Anterior cingulate cortex (tissue), 58 donors: ENCODE results near the gene ECE1.
A peak's percentile ranks its signal among the peaks of the same experiment; 100 is the strongest.
"Not testable (repeated sequence)": the region's sequence is repeated elsewhere in the genome, so short reads cannot be mapped to it uniquely, and the experiment has no call there.

Experiments
- DNase-seq, 58 donors: peaks; one replicate each; lab custom pipeline; 2025; lab: John Stamatoyannopoulos, UW

ECE1 gene

GRCh38 chr1:21237446-21238088 is 52.7 kb downstream of the ECE1 start:
- no peak for DNase-seq

GRCh38 chr1:21236178-21236577 is 54.1 kb downstream of the ECE1 start:
- DNase-seq, result no peak

GRCh38 chr1:21234779-21235178 is 55.5 kb downstream of the ECE1 start:
- no peak for DNase-seq

GRCh38 chr1:21233490-21233889 is 56.8 kb downstream of the ECE1 start:
- no peak for DNase-seq

GRCh38 chr1:21232044-21232443 is 58.2 kb downstream of the ECE1 start:
- DNase-seq, result peak in 21 of 58 donors; percentile 6 to 65 (median 20)

GRCh38 chr1:21229246-21230000 is 60.8 kb downstream of the ECE1 start:
- no peak for DNase-seq

- DNase-seq, result not testable (repeated sequence)
These were observed 62.0 kb downstream of the ECE1 start for GRCh38 chr1:21228224-21228623.

- no peak for DNase-seq
These were observed 65.2 kb downstream of the ECE1 start for GRCh38 chr1:21225065-21225464.

- peak in 23 of 58 donors; percentile 1 to 70 (median 17) for DNase-seq
These were observed 69.4 kb downstream of the ECE1 start for GRCh38 chr1:21220815-21221214.

GRCh38 chr1:21219674-21220073 is 70.6 kb downstream of the ECE1 start:
- DNase-seq, result no peak

GRCh38 chr1:21217812-21218596 is 72.3 kb downstream of the ECE1 start:
- peak in 24 of 58 donors; percentile 3 to 56 (median 22) for DNase-seq

- DNase-seq, result peak in 16 of 58 donors; percentile 2 to 57 (median 14)
These were observed 73.1 kb downstream of the ECE1 start for GRCh38 chr1:21216835-21217811.

- DNase-seq, result no peak
These were observed 78.1 kb downstream of the ECE1 start for GRCh38 chr1:21212126-21212525.

GRCh38 chr1:21208137-21208700 is 82.0 kb downstream of the ECE1 start:
- DNase-seq, result not testable (repeated sequence)

- DNase-seq, result no peak
These were observed 84.1 kb downstream of the ECE1 start for GRCh38 chr1:21206117-21206516.

GRCh38 chr1:21205416-21205815 is 84.8 kb downstream of the ECE1 start:
- DNase-seq, result no peak

- DNase-seq, result no peak
These were observed 88.6 kb downstream of the ECE1 start for GRCh38 chr1:21201650-21202049.

GRCh38 chr1:21201238-21201637 is 89.0 kb downstream of the ECE1 start:
- not testable (repeated sequence) for DNase-seq

GRCh38 chr1:21200767-21201166 is 89.5 kb downstream of the ECE1 start:
- DNase-seq, result no peak

GRCh38 chr1:21198929-21199328 is 91.3 kb downstream of the ECE1 start:
- no peak for DNase-seq
